ENCODE measurements around the gene SORD. TPM values are rescaled to one million over a fixed set of nuclear protein-coding genes. Genes with fewer than 3 reads are reported as not detected.

The SORD gene
- polyA plus RNA-seq, 1 donor, result 61.1 TPM

DNA sequence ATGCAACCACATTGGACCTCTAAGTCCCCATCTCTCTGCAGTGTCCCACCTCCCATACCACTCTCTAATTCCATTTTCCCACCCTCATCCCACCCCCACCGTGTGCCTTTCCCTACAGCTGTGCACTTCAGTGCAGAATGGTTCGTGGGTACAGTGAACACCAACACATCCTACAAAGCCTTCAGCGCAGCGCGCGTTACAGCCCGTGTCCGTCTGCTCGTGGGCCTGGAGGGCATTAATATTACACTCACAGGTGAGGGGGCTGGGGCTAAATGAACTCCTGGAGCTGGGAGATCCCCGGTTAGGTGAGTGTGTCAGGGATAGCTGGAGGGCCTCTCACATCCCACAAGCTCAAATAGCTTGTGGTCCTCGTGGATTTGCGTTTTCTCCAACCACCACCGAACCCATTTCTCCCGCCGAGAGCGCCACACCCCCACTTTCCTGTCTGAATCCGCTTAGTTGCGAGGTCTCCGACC lies 93.0 kb downstream of the SORD start:
- no peaks in the 10 kb centered on the region for H3K36me3 ChIP-seq (ENCODE audit: control insufficient read depth, insufficient read depth, low read length)
- no CpG with 5 or more reads among the region's 19 CpGs for whole genome bisulfite sequencing (ENCODE audit: insufficient coverage, low lambda C conversion rate)
- peaks cover 70% of the 10 kb centered on the region for H3K27me3 ChIP-seq (ENCODE audit: control insufficient read depth, insufficient read depth, low read length)
- DNase-seq, result no peak
- H3K9me3 ChIP-seq (ENCODE audit: control insufficient read depth, low read depth, low read length), result peaks cover 15% of the 10 kb centered on the region
- no peak overlapping the region for H3K27ac ChIP-seq (ENCODE audit: low read length)
- H3K4me1 ChIP-seq (ENCODE audit: control insufficient read depth, insufficient read depth, low read length), result peaks cover 13% of the 10 kb centered on the region
- H3K4me3 ChIP-seq (ENCODE audit: low read length), result no peak overlapping the region

DNA sequence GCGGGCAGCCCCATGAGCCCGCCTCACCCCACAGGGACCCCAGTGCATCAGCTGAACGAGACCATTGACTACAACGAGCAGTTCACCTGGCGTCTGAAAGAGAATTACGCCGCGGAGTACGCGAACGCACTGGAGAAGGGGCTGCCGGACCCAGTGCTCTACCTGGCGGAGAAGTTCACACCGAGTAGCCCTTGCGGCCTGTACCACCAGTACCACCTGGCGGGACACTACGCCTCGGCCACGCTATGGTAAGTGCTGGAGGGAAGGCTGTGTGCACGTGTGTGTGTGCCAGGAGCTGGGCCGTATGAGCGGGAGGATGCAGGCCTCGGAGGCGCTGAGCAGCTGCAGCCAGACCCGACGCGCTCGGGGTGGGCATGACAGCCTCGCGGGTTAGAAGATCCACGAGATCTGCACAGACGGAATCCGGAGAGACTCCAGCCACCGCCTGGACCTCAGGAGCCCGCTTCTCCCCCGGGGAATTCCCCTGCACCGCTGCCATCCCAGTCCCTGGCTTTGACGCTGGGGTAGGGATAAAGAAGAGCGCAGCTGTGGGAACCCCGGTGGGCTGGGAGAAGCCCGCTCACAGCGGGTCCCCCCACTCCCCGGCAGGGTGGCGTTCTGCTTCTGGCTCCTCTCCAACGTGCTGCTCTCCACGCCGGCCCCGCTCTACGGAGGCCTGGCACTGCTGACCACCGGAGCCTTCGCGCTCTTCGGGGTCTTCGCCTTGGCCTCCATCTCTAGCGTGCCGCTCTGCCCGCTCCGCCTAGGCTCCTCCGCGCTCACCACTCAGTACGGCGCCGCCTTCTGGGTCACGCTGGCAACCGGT lies 93.7 kb downstream of the SORD start:
- no peak for DNase-seq
- peaks cover 11% of the 10 kb centered on the region for H3K4me1 ChIP-seq (ENCODE audit: control insufficient read depth, insufficient read depth, low read length)
- H3K9me3 ChIP-seq (ENCODE audit: control insufficient read depth, low read depth, low read length), result peaks cover 15% of the 10 kb centered on the region
- peaks cover 71% of the 10 kb centered on the region for H3K27me3 ChIP-seq (ENCODE audit: control insufficient read depth, insufficient read depth, low read length)
- no peak overlapping the region for H3K27ac ChIP-seq (ENCODE audit: low read length)
- no peak overlapping the region for H3K4me3 ChIP-seq (ENCODE audit: low read length)
- no peaks in the 10 kb centered on the region for H3K36me3 ChIP-seq (ENCODE audit: control insufficient read depth, insufficient read depth, low read length)
- WGBS (ENCODE audit: insufficient coverage, low lambda C conversion rate), result no CpG with 5 or more reads among the region's 65 CpGs

DNA sequence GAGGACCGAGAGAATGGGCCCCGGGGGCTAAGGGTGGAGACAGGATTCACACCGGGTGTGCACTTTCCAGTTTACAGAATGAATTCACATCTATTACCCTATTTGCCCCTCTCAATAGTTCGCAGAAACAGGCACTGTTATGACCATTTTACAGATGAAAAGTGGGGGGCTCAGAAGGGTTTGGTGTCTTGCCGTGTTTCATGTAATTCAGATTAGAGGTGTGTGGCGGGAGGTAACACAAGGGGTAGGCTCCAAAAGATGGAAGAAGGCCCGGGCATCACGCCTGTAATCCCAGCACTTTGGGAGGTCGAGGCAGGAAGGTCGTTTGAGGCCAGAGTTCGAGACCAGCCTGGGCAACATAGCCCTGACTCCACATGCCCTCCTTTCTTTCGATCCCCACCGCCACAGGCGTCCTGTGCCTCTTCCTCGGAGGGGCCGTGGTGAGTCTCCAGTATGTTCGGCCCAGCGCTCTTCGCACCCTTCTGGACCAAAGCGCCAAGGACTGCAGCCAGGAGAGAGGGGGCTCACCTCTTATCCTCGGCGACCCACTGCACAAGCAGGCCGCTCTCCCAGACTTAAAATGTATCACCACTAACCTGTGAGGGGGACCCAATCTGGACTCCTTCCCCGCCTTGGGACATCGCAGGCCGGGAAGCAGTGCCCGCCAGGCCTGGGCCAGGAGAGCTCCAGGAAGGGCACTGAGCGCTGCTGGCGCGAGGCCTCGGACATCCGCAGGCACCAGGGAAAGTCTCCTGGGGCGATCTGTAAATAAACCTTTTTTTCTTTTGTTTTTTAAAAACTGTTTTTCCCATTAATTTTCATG lies 94.5 kb downstream of the SORD start:
- no peaks in the 10 kb centered on the region for H3K36me3 ChIP-seq (ENCODE audit: control insufficient read depth, insufficient read depth, low read length)
- H3K4me1 ChIP-seq (ENCODE audit: control insufficient read depth, insufficient read depth, low read length), result peaks cover 8% of the 10 kb centered on the region
- DNase-seq, result no peak
- peaks cover 67% of the 10 kb centered on the region for H3K27me3 ChIP-seq (ENCODE audit: control insufficient read depth, insufficient read depth, low read length)
- no peak overlapping the region for H3K27ac ChIP-seq (ENCODE audit: low read length)
- H3K9me3 ChIP-seq (ENCODE audit: control insufficient read depth, low read depth, low read length), result peaks cover 13% of the 10 kb centered on the region
- 50% methylated on average over 1 of the region's 33 CpGs for WGBS (ENCODE audit: insufficient coverage, low lambda C conversion rate)
- no peak overlapping the region for H3K4me3 ChIP-seq (ENCODE audit: low read length)

DNA sequence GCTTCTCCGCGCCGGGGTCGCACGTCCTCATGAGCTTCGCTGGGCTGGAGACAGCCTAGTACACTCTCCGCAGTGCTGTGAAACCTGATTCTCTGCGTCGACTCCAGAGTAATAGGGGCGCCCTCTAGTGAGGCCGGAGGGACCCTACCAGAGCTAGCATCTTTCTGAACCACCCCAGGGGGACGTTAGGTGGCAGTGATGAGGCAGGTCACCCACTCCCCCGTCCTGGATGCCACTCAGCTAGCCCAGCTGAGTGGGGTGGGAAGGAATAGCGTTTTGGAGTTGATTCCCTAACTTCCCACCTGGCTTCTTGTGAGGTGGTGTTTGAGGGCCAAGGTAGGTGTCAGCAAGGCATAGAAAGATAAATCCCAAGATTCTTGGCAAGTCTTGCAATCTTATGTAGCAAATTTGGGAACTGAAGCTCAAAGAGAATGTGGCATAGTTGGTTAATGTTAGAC lies 95.2 kb downstream of the SORD start:
- Histone ChIP-seq H3K27me3 (ENCODE audit: control insufficient read depth, insufficient read depth, low read length) (peaks cover 67% of the 10 kb centered on the region), H3K4me3 (ENCODE audit: low read length) (no peak overlapping the region)

DNA sequence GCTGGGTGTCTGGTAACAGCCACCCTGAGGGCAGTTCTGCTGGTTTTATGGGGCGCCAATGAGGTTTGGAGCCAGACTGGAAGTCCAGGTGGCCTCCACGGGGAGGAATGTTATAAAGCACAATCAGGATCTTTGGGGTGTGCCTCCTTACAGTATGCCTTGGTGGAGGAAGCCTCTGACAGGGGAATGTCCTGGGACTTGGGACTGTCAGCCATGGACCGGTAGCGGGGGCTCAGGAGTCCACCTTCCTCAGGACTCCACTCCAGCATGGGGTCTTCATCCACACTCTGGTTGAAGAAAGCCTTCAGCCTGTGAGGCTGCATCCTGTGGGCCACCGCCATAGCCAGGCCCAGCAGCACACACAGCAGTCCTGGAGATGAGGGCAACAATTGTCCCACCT lies 96.0 kb downstream of the SORD start:
- H3K4me3 ChIP-seq (ENCODE audit: low read length), result no peak overlapping the region
- peaks cover 3% of the 10 kb centered on the region for H3K4me1 ChIP-seq (ENCODE audit: control insufficient read depth, insufficient read depth, low read length)
- peaks cover 7% of the 10 kb centered on the region for H3K9me3 ChIP-seq (ENCODE audit: control insufficient read depth, low read depth, low read length)
- no peak for DNase-seq
- H3K27me3 ChIP-seq (ENCODE audit: control insufficient read depth, insufficient read depth, low read length), result peaks cover 66% of the 10 kb centered on the region
- WGBS (ENCODE audit: insufficient coverage, low lambda C conversion rate), result no CpG with 5 or more reads among the region's 5 CpGs
- H3K27ac ChIP-seq (ENCODE audit: low read length), result no peak overlapping the region
- H3K36me3 ChIP-seq (ENCODE audit: control insufficient read depth, insufficient read depth, low read length), result no peaks in the 10 kb centered on the region

More for the DNA sequence above, 95.2 kb downstream of the SORD start:
- Histone ChIP-seq H3K9me3 (ENCODE audit: control insufficient read depth, low read depth, low read length) (peaks cover 7% of the 10 kb centered on the region), H3K27ac (ENCODE audit: low read length) (no peak overlapping the region), H3K4me1 (ENCODE audit: control insufficient read depth, insufficient read depth, low read length) (peaks cover 3% of the 10 kb centered on the region), H3K36me3 (ENCODE audit: control insufficient read depth, insufficient read depth, low read length) (no peaks in the 10 kb centered on the region)
- WGBS (ENCODE audit: insufficient coverage, low lambda C conversion rate), result no CpG with 5 or more reads among the region's 14 CpGs
- peak; percentile 82 for DNase-seq

DNA sequence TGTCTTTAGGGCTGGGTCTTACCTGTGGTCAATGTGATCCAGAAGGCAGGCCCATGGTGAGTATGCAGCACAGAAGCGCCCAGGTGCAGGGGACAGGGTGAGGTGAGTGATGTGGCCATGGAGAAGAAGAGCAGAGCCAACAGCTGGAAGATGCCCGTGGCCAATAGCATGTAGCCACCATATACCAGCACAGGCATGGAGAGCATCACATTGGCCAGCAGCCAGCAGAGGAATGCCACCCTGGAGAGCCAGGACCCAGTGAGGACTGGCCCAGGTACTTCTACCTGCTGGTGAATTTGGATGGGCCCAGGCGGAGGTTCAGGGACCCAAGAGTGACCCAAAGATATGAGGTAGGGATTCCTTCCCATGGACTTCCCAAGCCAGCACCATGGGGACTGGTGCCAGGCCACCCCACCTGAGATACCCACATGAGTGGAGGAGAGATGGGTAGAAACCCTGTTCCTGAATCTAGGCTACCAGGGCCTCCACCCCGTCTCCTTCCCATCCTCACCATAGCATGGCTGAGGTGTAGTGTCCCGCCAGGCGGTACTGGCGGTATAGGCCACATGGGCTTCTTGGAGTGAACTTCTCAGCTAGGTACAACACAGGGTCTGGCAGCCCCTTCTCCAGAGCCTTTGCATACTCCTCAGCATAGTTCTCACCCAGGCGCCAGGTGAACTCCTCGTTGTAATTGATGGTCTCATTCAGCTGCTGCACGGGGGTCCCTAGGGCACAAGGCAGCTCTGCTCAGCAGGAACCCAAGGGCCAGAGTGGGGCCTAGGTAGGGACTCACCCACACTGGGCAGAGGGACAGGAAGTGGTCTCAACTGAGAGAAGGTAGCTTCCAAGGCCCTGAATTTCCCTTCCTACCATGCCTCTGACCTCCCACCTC lies 97.3 kb downstream of the SORD start:
- Histone ChIP-seq H3K4me1 (ENCODE audit: control insufficient read depth, insufficient read depth, low read length) (peaks cover 3% of the 10 kb centered on the region), H3K36me3 (ENCODE audit: control insufficient read depth, insufficient read depth, low read length) (no peaks in the 10 kb centered on the region), H3K4me3 (ENCODE audit: low read length) (no peak overlapping the region), H3K9me3 (ENCODE audit: control insufficient read depth, low read depth, low read length) (peaks cover 7% of the 10 kb centered on the region), H3K27me3 (ENCODE audit: control insufficient read depth, insufficient read depth, low read length) (peaks cover 63% of the 10 kb centered on the region), H3K27ac (ENCODE audit: low read length) (no peak overlapping the region)
- no peak for DNase-seq
- WGBS (ENCODE audit: insufficient coverage, low lambda C conversion rate), result no CpG with 5 or more reads among the region's 10 CpGs

DNA sequence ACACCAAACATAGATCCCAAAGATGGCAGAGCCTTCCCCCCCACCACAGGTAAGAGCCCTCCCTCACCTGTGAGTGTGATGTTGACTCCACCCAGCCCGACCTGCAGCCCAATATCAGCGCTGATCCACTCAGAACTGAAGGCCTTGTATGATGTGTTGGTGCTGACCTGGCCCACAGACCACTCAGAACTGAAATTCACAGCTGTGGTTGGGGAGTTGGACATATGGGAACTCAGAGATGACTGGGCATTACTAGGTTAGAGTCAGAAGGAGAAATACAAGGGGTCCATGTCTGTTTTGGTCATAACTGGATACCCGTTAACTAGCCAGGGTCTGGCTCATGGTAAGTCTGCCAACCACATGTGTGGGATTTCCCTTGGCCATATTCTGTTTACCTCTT lies 98.0 kb downstream of the SORD start:
- H3K4me1 ChIP-seq (ENCODE audit: control insufficient read depth, insufficient read depth, low read length), result peaks cover 3% of the 10 kb centered on the region
- peaks cover 7% of the 10 kb centered on the region for H3K9me3 ChIP-seq (ENCODE audit: control insufficient read depth, low read depth, low read length)
- no CpG with 5 or more reads among the region's 3 CpGs for WGBS (ENCODE audit: insufficient coverage, low lambda C conversion rate)
- DNase-seq, result no peak
- peaks cover 63% of the 10 kb centered on the region for H3K27me3 ChIP-seq (ENCODE audit: control insufficient read depth, insufficient read depth, low read length)
- H3K27ac ChIP-seq (ENCODE audit: low read length), result no peak overlapping the region
- no peak overlapping the region for H3K4me3 ChIP-seq (ENCODE audit: low read length)
- no peaks in the 10 kb centered on the region for H3K36me3 ChIP-seq (ENCODE audit: control insufficient read depth, insufficient read depth, low read length)

DNA sequence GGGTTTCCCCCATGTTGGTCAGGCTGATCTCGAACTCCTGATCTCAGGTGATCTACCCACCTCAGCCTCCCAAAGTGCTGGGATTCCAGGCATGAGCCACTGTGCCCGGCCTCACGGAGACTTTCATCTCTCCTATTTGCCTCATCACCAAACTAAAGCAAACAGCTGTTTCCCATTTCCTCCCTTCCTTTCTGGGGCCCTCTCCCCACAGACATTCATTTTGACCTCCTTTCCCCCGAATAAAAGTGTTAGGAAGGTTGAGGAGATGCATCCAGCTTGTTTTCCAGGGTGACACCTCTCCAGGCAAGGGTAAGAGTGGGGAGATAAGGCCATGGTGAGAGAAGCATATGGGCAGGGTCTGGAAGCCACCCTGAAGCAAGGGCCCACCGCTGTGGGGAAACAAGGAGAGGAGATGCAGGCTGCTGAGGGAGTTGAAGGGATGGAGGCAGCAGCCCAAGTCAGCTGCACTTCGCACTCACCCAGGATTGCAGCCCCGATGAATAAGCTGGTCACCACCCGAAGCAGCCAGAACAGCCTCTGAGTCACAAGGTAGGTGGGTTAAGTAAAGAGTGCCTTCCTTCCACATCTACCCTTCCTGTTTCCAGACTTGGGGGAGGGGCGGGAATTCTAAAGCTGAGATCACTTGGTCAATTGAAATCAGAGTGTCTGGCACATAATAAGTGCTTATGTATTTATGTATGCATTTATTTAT lies 98.9 kb downstream of the SORD start:
- no peak for DNase-seq
- 60% methylated on average over 1 of the region's 9 CpGs for whole genome bisulfite sequencing (ENCODE audit: insufficient coverage, low lambda C conversion rate)

DNA sequence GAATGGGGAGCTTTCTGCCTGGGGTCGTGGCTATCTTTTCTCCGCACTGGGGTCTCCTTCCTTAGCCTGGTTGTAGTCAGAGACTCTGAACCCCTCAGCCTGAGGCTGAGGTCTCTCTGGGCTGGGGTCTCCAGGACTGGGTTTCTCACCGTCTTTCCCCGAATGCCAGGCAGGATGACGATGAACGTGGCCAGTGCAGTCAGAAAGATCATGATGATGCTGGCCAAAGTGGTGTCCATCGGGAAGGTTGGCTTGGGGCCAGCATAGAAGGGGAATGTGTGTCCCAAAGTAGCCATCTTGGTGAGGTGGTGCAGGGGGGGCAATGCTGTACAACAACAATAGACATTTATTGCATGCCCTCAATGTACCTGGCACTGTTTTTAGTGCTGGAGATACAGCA lies 99.7 kb downstream of the SORD start:
- Histone ChIP-seq H3K36me3 (ENCODE audit: control insufficient read depth, insufficient read depth, low read length) (no peaks in the 10 kb centered on the region), H3K4me1 (ENCODE audit: control insufficient read depth, insufficient read depth, low read length) (peaks cover 2% of the 10 kb centered on the region), H3K27me3 (ENCODE audit: control insufficient read depth, insufficient read depth, low read length) (peaks cover 56% of the 10 kb centered on the region), H3K9me3 (ENCODE audit: control insufficient read depth, low read depth, low read length) (peaks cover 2% of the 10 kb centered on the region), H3K4me3 (ENCODE audit: low read length) (no peak overlapping the region), H3K27ac (ENCODE audit: low read length) (no peak overlapping the region)
- DNase-seq, result no peak
- WGBS (ENCODE audit: insufficient coverage, low lambda C conversion rate), result no CpG with 5 or more reads among the region's 7 CpGs

More for the DNA sequence above, 98.9 kb downstream of the SORD start:
- Histone ChIP-seq H3K4me3 (ENCODE audit: low read length) (no peak overlapping the region), H3K27ac (ENCODE audit: low read length) (no peak overlapping the region), H3K9me3 (ENCODE audit: control insufficient read depth, low read depth, low read length) (peaks cover 5% of the 10 kb centered on the region), H3K36me3 (ENCODE audit: control insufficient read depth, insufficient read depth, low read length) (no peaks in the 10 kb centered on the region), H3K27me3 (ENCODE audit: control insufficient read depth, insufficient read depth, low read length) (peaks cover 61% of the 10 kb centered on the region), H3K4me1 (ENCODE audit: control insufficient read depth, insufficient read depth, low read length) (peaks cover 3% of the 10 kb centered on the region)

Measured in large intestine (tissue), 3 donors.